NCI-H1092 (cell line): ENCODE results near the gene PIP4K2C.
"Not testable (repeated sequence)": the region's sequence is repeated elsewhere in the genome, so short reads cannot be mapped to it uniquely, and the experiment has no call there.

Experiments used
- DNase-seq: peaks from one replicate; lab custom pipeline; 2025; lab: John Stamatoyannopoulos, UW

The PIP4K2C gene

GRCh38 chr12:57560516-57560915 is 30.5 kb upstream of the PIP4K2C start:
- DNase-seq = no peak

- DNase-seq = not testable (repeated sequence)
Measured at GRCh38 chr12:57561117-57561516, 29.9 kb upstream of the PIP4K2C start.

GRCh38 chr12:57563358-57563757 is 27.6 kb upstream of the PIP4K2C start:
- DNase-seq = no peak

- DNase-seq = no peak
Measured at GRCh38 chr12:57564178-57564740, 26.7 kb upstream of the PIP4K2C start.

- DNase-seq = no peak
Measured at GRCh38 chr12:57568838-57569237, 22.2 kb upstream of the PIP4K2C start.

GRCh38 chr12:57569858-57570257 is 21.1 kb upstream of the PIP4K2C start:
- no peak for DNase-seq

GRCh38 chr12:57570438-57570837 is 20.6 kb upstream of the PIP4K2C start:
- DNase-seq = not testable (repeated sequence)

GRCh38 chr12:57571926-57572762 is 18.8 kb upstream of the PIP4K2C start:
- DNase-seq = no peak

GRCh38 chr12:57574795-57575194 is 16.2 kb upstream of the PIP4K2C start:
- DNase-seq = no peak

- no peak for DNase-seq
Measured at GRCh38 chr12:57575771-57576612, 15.0 kb upstream of the PIP4K2C start.

- no peak for DNase-seq
Measured at GRCh38 chr12:57576613-57577160, 14.3 kb upstream of the PIP4K2C start.

- no peak for DNase-seq
Measured at GRCh38 chr12:57577981-57578758, 12.8 kb upstream of the PIP4K2C start.

GRCh38 chr12:57579011-57579410 is 12.0 kb upstream of the PIP4K2C start:
- no peak for DNase-seq

- DNase-seq = no peak
Measured at GRCh38 chr12:57579677-57580465, 11.1 kb upstream of the PIP4K2C start.

- DNase-seq = no peak
Measured at GRCh38 chr12:57580466-57580795, 10.6 kb upstream of the PIP4K2C start.

- no peak for DNase-seq
Measured at GRCh38 chr12:57581802-57582201, 9.2 kb upstream of the PIP4K2C start.

GRCh38 chr12:57582440-57582839 is 8.6 kb upstream of the PIP4K2C start:
- DNase-seq = no peak

GRCh38 chr12:57583008-57583831 is 7.8 kb upstream of the PIP4K2C start:
- peak; percentile 63 for DNase-seq

GRCh38 chr12:57584050-57584449 is 6.9 kb upstream of the PIP4K2C start:
- DNase-seq = no peak

GRCh38 chr12:57584690-57585089 is 6.3 kb upstream of the PIP4K2C start:
- DNase-seq = no peak
